ENCODE measurements around the gene LTBP1. TPM values are rescaled to one million over a fixed set of nuclear protein-coding genes. Genes with fewer than 3 reads are reported as not detected.

Gene LTBP1
- total and polyA plus RNA-seq, 12 donors: 6.2 to 47.2 (median 15.5) TPM

- TF ChIP-seq POLR2A (IDR thresholded peaks at IDR 0.05): no peak
- DNase-seq: no peak
- 88 to 91% (median 90%) methylated on average over 4 of the region's 4 CpGs for WGBS, 4 donors
- Histone ChIP-seq H3K27ac (peak overlapping the region in 1 of 5 donors; percentile 41), H3K9me3 (replicated peaks in 1 of 3) (no peaks in the 10 kb centered on the region), H3K27me3 (no peaks in the 10 kb centered on the region), H3K4me3 (no peak overlapping the region), H3K36me3 (replicated peaks in 1 of 2) (no peaks in the 10 kb centered on the region), H3K4me1 (replicated peaks in 1 of 2) (no peaks in the 10 kb centered on the region)
- intact Hi-C loops (cut with DNase I): no loop called here
Observed at GRCh38 chr2:33246432-33246831, 299.7 kb downstream of the LTBP1 start.

GRCh38 chr2:33247365-33247764 is 300.6 kb downstream of the LTBP1 start:
- H3K27ac ChIP-seq: peak overlapping the region in 1 of 5 donors; percentile 41
- intact Hi-C loops (cut with DNase I): no loop called here

GRCh38 chr2:33250417-33251029 is 303.8 kb downstream of the LTBP1 start:
- Histone ChIP-seq H3K4me3 (no peak overlapping the region), H3K9me3 (replicated peaks in 1 of 3) (no peaks in the 10 kb centered on the region), H3K4me1 (replicated peaks in 1 of 2) (no peaks in the 10 kb centered on the region), H3K36me3 (replicated peaks in 1 of 2) (no peaks in the 10 kb centered on the region), H3K27me3 (no peaks in the 10 kb centered on the region), H3K27ac (no peak overlapping the region)
- 92 to 99% (median 93%) methylated on average over 3 to 5 of the region's 5 CpGs for WGBS, 4 donors
- no peak for DNase-seq
- intact Hi-C loops (cut with DNase I): no loop called here
- no peak for TF ChIP-seq POLR2A (IDR thresholded peaks at IDR 0.05)
- no peak for TF ChIP-seq CTCF (IDR thresholded peaks at IDR 0.05)

More at GRCh38 chr2:33247365-33247764, 300.6 kb downstream of the LTBP1 start:
- Histone ChIP-seq H3K9me3 (replicated peaks in 1 of 3) (no peaks in the 10 kb centered on the region), H3K4me3 (no peak overlapping the region), H3K27me3 (no peaks in the 10 kb centered on the region), H3K36me3 (replicated peaks in 1 of 2) (no peaks in the 10 kb centered on the region), H3K4me1 (replicated peaks in 1 of 2) (no peaks in the 10 kb centered on the region)
- no peak for DNase-seq
- no peak for TF ChIP-seq POLR2A (IDR thresholded peaks at IDR 0.05)
- WGBS, 4 donors: 48 to 97% (median 93%) methylated on average over 1 of the region's 1 CpG

GRCh38 chr2:33256162-33256755 is 309.5 kb downstream of the LTBP1 start:
- TF ChIP-seq POLR2A (IDR thresholded peaks at IDR 0.05): no peak
- TF ChIP-seq CTCF (IDR thresholded peaks at IDR 0.05): no peak
- no peaks in the 10 kb centered on the region for H3K9me3 ChIP-seq (replicated peaks in 1 of 3)
- DNase-seq: no peak
- no peaks in the 10 kb centered on the region for H3K36me3 ChIP-seq (replicated peaks in 1 of 2)
- no peaks in the 10 kb centered on the region for H3K27me3 ChIP-seq
- no peaks in the 10 kb centered on the region for H3K4me1 ChIP-seq (replicated peaks in 1 of 2)
- no peak overlapping the region for H3K4me3 ChIP-seq
- 85 to 95% (median 89%) methylated on average over 6 of the region's 6 CpGs for WGBS, 4 donors
- no peak overlapping the region for H3K27ac ChIP-seq
- intact Hi-C loops (cut with DNase I): no loop called here

GRCh38 chr2:33258387-33258786 is 311.6 kb downstream of the LTBP1 start:
- Histone ChIP-seq H3K4me3 (no peak overlapping the region), H3K4me1 (replicated peaks in 1 of 2) (no peaks in the 10 kb centered on the region), H3K27ac (no peak overlapping the region), H3K9me3 (replicated peaks in 1 of 3) (no peaks in the 10 kb centered on the region), H3K36me3 (replicated peaks in 1 of 2) (no peaks in the 10 kb centered on the region), H3K27me3 (no peaks in the 10 kb centered on the region)
- 81 to 86% (median 85%) methylated on average over 4 of the region's 4 CpGs for WGBS, 4 donors
- TF ChIP-seq POLR2A (IDR thresholded peaks at IDR 0.05) (no peak), CTCF (IDR thresholded peaks at IDR 0.05) (no peak)
- intact Hi-C loops (cut with DNase I): no loop called here
- DNase-seq: no peak

Measured in adrenal gland (tissue), 12 donors.